ENCODE data around the gene PARP4. TPM values are rescaled to one million over a fixed set of nuclear protein-coding genes. Genes with fewer than 3 reads are reported as not detected.
A peak's percentile ranks its signal among the peaks of the same experiment; 100 is the strongest.
"Not testable (repeated sequence)": the region's sequence is repeated elsewhere in the genome, so short reads cannot be mapped to it uniquely, and the experiment has no call there.

Gene PARP4
- total and polyA plus RNA-seq, 2 experiments from 2014 or later: 20.4 to 37.8 TPM

DNA sequence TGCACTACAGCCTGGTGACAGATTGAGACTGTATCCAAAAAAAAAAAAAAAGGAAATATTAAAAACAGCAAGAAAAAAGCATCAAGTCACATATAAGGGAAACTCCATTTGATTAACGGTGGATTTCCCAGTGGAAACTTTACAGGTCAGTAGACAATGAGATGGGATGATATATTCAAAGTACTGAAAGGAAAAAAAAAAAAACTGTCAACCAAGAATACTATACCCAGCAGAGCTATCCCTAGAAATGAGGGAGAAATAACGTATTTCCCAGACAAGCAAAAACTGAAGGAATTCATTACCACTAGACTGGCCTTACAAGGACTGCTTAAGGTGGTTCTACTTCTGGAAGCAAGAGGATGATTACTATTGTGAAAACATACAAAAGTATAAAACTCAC, 115.8 kb downstream of the PARP4 start:
- DNase-seq (ENCODE audit: low read depth in 1 of 2, low spot score in 1 of 2): no peak
- Histone ChIP-seq H3K27me3 (no peaks in the 10 kb centered on the region), H3K4me3 (no peak overlapping the region), H3K9me3 (ENCODE audit: low read depth) (no peaks in the 10 kb centered on the region), H3K27ac (no peak overlapping the region), H3K4me1 (ENCODE audit: low read depth) (no peaks in the 10 kb centered on the region), H3K36me3 (no peaks in the 10 kb centered on the region)
- TF ChIP-seq, protein P1, sequence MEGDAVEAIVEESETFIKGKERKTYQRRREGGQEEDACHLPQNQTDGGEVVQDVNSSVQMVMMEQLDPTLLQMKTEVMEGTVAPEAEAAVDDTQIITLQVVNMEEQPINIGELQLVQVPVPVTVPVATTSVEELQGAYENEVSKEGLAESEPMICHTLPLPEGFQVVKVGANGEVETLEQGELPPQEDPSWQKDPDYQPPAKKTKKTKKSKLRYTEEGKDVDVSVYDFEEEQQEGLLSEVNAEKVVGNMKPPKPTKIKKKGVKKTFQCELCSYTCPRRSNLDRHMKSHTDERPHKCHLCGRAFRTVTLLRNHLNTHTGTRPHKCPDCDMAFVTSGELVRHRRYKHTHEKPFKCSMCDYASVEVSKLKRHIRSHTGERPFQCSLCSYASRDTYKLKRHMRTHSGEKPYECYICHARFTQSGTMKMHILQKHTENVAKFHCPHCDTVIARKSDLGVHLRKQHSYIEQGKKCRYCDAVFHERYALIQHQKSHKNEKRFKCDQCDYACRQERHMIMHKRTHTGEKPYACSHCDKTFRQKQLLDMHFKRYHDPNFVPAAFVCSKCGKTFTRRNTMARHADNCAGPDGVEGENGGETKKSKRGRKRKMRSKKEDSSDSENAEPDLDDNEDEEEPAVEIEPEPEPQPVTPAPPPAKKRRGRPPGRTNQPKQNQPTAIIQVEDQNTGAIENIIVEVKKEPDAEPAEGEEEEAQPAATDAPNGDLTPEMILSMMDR (IDR thresholded peaks at IDR 0.05; ENCODE audit: low read depth, low read length): no peak

DNA sequence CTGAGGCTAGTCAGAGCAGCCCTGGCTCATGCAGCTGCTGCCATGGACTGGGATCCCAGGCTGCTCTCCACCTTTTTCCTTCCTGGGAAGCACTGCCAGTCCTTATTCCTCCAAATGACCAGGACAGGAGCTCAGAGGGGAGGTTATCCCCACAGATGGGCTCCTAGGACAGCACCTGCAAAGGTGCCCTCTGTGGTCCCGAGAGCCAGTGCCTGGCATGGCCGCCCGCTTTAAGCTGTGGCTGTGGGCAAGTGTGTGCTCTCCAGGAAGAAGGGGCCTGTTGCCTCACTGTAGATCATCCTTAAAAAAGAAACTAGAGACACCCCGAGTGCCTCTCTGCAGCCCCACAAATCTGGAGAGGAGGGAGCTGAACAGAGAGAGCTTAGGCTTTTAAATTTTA, 119.6 kb downstream of the PARP4 start:
- no peaks in the 10 kb centered on the region for H3K36me3 ChIP-seq
- H3K9me3 ChIP-seq (ENCODE audit: low read depth): no peaks in the 10 kb centered on the region
- no peak for DNase-seq (ENCODE audit: low read depth in 1 of 2, low spot score in 1 of 2)
- no peaks in the 10 kb centered on the region for H3K27me3 ChIP-seq
- H3K4me3 ChIP-seq: no peak overlapping the region
- H3K27ac ChIP-seq: no peak overlapping the region
- TF ChIP-seq, protein P1 (IDR thresholded peaks at IDR 0.05; ENCODE audit: low read depth, low read length): no peak
- no peaks in the 10 kb centered on the region for H3K4me1 ChIP-seq (ENCODE audit: low read depth)

DNA sequence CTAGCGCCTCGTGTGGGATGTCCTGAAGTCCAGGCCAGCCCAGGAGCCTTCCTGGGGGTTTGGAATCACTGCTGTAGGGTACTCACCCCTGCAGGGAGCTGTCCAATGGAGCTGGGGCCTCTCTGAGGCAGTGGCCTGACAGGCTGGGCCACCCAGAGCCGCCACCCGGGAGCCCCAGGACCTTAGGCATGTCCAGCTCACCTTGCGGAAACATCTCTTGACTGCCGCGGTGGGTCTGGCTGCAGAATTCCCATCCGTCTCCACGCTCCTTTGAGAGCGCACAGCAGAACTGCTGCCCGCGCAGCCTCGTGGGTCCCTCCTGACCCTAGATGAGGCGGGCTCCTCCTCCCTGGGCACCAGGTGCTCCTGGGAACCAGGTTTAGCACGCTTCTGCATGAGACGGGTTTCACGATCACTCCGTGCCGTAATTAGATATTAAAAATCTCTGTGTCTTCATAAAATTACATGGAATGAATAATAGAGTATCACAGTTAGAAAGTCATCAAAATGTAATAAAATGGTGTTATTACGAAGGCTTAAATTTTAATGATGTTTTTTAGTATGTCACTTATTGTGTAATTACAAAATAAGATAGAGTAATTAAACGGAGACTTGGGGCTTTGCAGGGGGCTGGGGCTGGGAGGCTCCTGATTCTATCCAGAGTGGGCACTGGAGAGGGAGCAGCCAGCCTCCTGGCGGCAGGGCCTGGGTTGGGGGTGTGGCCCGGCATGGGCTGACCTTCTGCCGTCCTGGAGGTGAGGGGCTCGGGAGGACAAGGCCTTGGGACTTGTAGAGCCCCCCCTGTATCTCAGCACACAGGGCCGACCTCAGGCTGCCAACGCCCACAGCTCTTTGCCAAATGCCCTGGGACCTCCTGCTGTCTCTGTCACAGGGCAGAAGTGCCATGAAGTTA, 120.6 kb downstream of the PARP4 start:
- H3K9me3 ChIP-seq (ENCODE audit: low read depth); DNase-seq (ENCODE audit: low read depth in 1 of 2, low spot score in 1 of 2); H3K4me3 ChIP-seq; H3K27me3 ChIP-seq; H3K4me1 ChIP-seq (ENCODE audit: low read depth); H3K27ac ChIP-seq; H3K36me3 ChIP-seq: not testable (repeated sequence)

DNA sequence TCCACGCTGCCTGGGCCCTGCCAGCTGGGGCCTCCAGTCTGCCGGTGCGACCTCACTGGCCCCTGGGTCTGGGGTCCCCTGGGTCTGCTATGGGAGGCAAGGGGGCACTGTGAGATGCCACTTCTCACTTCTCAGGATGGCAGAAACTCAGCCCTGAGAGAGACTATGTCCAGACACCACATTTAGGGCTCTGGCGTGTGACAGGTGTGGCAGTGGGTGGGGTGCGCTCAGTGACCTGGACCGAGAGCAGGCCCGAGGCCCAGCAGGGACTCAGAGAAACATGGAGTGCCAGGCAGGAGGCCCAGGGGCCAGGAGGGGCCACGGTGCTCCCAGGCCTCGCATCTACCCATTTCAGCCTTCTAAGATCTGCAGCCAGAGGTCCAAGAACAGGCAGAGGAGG, 121.8 kb downstream of the PARP4 start:
- not testable (repeated sequence) for H3K4me3 ChIP-seq; H3K27me3 ChIP-seq; H3K27ac ChIP-seq; H3K9me3 ChIP-seq (ENCODE audit: low read depth); H3K4me1 ChIP-seq (ENCODE audit: low read depth); DNase-seq (ENCODE audit: low read depth in 1 of 2, low spot score in 1 of 2); H3K36me3 ChIP-seq

DNA sequence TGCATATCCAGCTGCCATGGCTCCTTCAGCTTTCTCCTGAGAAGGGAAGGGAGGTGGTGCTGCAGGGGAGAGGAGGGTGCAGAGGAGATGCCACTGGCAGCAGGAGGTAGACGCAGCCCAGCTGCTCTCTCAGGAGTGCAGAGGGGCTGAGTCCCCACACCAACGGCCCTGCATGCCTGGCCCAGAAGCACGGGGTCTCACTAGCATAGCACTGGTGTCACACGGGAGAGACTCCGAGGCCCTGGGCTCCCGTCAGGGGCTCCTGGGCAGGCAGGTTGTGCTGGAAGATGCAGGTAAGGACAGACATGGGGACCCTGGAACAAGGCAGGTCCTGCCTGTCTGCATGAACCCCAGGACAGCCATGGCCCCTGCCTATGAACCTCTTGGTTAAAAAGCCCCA, 123.1 kb downstream of the PARP4 start:
- Histone ChIP-seq H3K27ac (no peak overlapping the region), H3K36me3 (no peaks in the 10 kb centered on the region), H3K9me3 (ENCODE audit: low read depth) (no peaks in the 10 kb centered on the region), H3K4me1 (ENCODE audit: low read depth) (no peaks in the 10 kb centered on the region), H3K27me3 (no peaks in the 10 kb centered on the region), H3K4me3 (no peak overlapping the region)
- no peak for DNase-seq (ENCODE audit: low read depth in 1 of 2, low spot score in 1 of 2)
- TF ChIP-seq, protein P1 (IDR thresholded peaks at IDR 0.05; ENCODE audit: low read depth, low read length): no peak

DNA sequence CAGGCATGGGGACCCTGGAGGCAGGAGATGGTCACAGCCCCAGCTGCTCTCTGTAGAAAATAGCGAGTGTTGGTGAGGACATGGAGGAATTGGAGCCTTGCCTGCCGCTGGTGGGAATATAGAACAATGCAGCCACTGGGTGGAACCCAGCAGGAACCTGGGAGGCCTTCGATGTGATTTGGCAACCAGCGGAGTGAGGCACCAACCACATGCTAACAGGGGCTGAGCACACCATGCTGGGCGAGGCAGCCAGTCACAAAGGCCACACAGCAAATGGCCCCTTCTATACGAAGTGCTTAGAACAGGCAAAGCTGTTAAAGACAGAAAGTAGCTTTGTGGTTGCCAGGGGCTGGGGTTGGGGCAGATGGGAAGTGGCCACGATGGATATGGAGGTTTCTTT, 123.8 kb downstream of the PARP4 start:
- not testable (repeated sequence) for H3K4me3 ChIP-seq; H3K27ac ChIP-seq; H3K36me3 ChIP-seq; H3K4me1 ChIP-seq (ENCODE audit: low read depth); H3K27me3 ChIP-seq; H3K9me3 ChIP-seq (ENCODE audit: low read depth)
- peak in 1 of 2 donors; percentile 5 for DNase-seq (ENCODE audit: low read depth in 1 of 2, low spot score in 1 of 2)

DNA sequence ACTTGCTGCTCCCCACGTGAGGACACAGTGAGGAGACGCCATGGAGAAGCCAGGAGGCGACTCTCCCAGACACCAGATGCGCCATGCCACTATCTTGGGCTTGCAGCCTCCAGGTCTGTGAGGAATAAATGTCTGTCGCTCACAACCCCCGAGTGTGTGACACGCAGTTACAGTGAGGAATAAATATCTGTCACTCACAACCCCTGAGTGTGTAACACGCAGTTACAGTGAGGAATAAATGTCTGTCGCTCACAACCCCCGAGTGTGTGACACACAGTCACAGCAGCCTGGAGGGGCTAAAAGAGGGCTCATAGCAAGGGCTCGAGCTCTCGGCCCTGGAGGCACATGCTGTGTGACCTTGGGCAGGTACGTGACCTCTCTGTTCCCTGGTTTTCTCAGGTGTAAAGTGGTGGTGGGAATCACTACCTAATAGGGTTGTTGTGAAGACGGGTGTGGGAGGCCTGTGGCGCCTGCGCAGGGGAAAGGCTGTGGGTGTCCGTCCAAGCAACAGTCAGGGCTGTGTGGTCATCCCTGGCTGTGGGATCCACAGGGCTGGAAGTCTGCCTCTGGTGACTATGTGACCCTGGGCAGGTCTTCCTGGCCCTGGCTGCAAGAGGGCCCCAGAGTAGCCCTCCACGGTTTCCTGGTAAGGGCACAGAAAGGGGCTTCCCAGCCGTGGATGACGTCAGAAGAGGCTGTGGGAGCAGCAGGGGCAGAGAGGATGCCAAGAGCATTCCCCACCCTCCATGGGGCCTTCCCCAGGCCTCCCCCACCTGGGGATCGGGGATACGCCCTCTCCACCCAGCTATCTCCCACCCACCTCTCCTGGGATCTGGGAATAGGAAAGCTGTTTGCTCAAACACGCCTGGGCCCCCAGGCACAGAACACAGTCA, 125.5 kb downstream of the PARP4 start:
- Histone ChIP-seq H3K4me1 (ENCODE audit: low read depth) (no peaks in the 10 kb centered on the region), H3K36me3 (no peaks in the 10 kb centered on the region), H3K4me3 (no peak overlapping the region), H3K27me3 (no peaks in the 10 kb centered on the region), H3K27ac (no peak overlapping the region), H3K9me3 (ENCODE audit: low read depth) (no peaks in the 10 kb centered on the region)
- TF ChIP-seq, protein P1 (IDR thresholded peaks at IDR 0.05; ENCODE audit: low read depth, low read length): no peak
- DNase-seq (ENCODE audit: low read depth in 1 of 2, low spot score in 1 of 2): no peak

All from cardiac muscle cell (in vitro differentiated cells and primary cell).